HG02981 (cell line): ENCODE measurements around the gene RWDD4.
"Not testable (repeated sequence)": the region's sequence is repeated elsewhere in the genome, so short reads cannot be mapped to it uniquely, and the experiment has no call there.

Source experiments
- ATAC-seq: cut with Tn5 transposase; IDR thresholded peaks from one replicate; pipeline ENCODE4 v1.9.1; 2021; ENCODE audit warnings: mild to moderate bottlenecking, moderate library complexity; ENCODE audit not compliant: unreplicated experiment

The RWDD4 gene

GRCh38 chr4:183636503-183636902 lies 22.5 kb downstream of the RWDD4 start:
- ATAC-seq = no peak

- ATAC-seq = no peak
These were observed 23.2 kb downstream of the RWDD4 start for GRCh38 chr4:183635741-183636140.

- ATAC-seq = no peak
These were observed 23.7 kb downstream of the RWDD4 start for GRCh38 chr4:183635321-183635720.

- no peak for ATAC-seq
These were observed 25.2 kb downstream of the RWDD4 start for GRCh38 chr4:183633476-183634400.

GRCh38 chr4:183632689-183633088 lies 26.3 kb downstream of the RWDD4 start:
- no peak for ATAC-seq

- ATAC-seq = no peak
These were observed 27.3 kb downstream of the RWDD4 start for GRCh38 chr4:183631577-183632198.

- ATAC-seq = no peak
These were observed 30.9 kb downstream of the RWDD4 start for GRCh38 chr4:183627979-183628588.

- not testable (repeated sequence) for ATAC-seq
These were observed 31.7 kb downstream of the RWDD4 start for GRCh38 chr4:183627286-183627685.

- ATAC-seq = no peak
These were observed 32.8 kb downstream of the RWDD4 start for GRCh38 chr4:183626168-183626567.

- ATAC-seq = no peak
These were observed 34.4 kb downstream of the RWDD4 start for GRCh38 chr4:183624548-183624947.

- ATAC-seq = no peak
These were observed 37.1 kb downstream of the RWDD4 start for GRCh38 chr4:183621875-183622274.

- no peak for ATAC-seq
These were observed 38.6 kb downstream of the RWDD4 start for GRCh38 chr4:183620421-183620820.

- no peak for ATAC-seq
These were observed 40.3 kb downstream of the RWDD4 start for GRCh38 chr4:183618681-183619080.

GRCh38 chr4:183617075-183617474 lies 41.9 kb downstream of the RWDD4 start:
- ATAC-seq = no peak

GRCh38 chr4:183612329-183613250 lies 46.4 kb downstream of the RWDD4 start:
- no peak for ATAC-seq

GRCh38 chr4:183611210-183611830 lies 47.7 kb downstream of the RWDD4 start:
- no peak for ATAC-seq

GRCh38 chr4:183610613-183611012 lies 48.4 kb downstream of the RWDD4 start:
- no peak for ATAC-seq

GRCh38 chr4:183610033-183610432 lies 49.0 kb downstream of the RWDD4 start:
- no peak for ATAC-seq

GRCh38 chr4:183609151-183609550 lies 49.8 kb downstream of the RWDD4 start:
- ATAC-seq = no peak

- no peak for ATAC-seq
These were observed 51.1 kb downstream of the RWDD4 start for GRCh38 chr4:183607894-183608293.
